Coronary artery (tissue), 2 donors: ENCODE measurements around the gene LEMD1.

Experiments
- DNase-seq: peaks from one replicate; pipeline ENCODE4 v3.0.0-alpha.2; 2017; ENCODE audit warnings: low spot score
- H3K27ac ChIP-seq, 2 donors: fragments of 200-600 bp; sonication (generic); one replicate each; pipeline ENCODE4 v1.5.1; 2016 to 2019
- H3K4me3 ChIP-seq: fragments of 200-600 bp; sonication (generic); 2 replicates; pipeline ENCODE4 v1.5.1; 2016; ENCODE audit warnings: mild to moderate bottlenecking, moderate library complexity
- TF ChIP-seq, protein P1 (sequence below): fragments of 200-600 bp; sonication (generic); IDR thresholded peaks from one replicate; pipeline ENCODE4 v1.5.1; 2019; ENCODE audit warnings: antibody characterized with exemption

LEMD1 gene

GRCh38 chr1:205353612-205354011, 68.2 kb downstream of the LEMD1 start:
- H3K27ac ChIP-seq, result no peak overlapping the region
- TF ChIP-seq, protein P1, sequence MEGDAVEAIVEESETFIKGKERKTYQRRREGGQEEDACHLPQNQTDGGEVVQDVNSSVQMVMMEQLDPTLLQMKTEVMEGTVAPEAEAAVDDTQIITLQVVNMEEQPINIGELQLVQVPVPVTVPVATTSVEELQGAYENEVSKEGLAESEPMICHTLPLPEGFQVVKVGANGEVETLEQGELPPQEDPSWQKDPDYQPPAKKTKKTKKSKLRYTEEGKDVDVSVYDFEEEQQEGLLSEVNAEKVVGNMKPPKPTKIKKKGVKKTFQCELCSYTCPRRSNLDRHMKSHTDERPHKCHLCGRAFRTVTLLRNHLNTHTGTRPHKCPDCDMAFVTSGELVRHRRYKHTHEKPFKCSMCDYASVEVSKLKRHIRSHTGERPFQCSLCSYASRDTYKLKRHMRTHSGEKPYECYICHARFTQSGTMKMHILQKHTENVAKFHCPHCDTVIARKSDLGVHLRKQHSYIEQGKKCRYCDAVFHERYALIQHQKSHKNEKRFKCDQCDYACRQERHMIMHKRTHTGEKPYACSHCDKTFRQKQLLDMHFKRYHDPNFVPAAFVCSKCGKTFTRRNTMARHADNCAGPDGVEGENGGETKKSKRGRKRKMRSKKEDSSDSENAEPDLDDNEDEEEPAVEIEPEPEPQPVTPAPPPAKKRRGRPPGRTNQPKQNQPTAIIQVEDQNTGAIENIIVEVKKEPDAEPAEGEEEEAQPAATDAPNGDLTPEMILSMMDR, result no peak

DNA sequence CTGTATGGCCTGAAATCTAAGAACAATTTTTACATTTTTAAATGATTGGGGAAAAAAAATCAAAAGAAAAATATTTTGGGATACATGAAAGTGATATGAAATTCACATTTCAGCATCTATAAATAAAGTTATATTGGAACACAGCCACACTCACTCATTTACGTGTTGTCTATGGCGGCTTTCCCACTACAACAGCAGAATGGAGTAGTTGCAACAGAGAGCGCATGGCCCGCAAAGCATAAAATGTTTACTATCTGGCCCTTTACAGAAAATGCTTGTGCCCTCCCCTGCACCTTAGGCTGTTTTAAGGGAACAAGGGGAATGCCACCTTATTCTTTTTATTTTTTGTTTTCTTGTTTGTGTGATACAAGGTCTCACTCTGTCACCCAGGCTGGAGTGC, 68.7 kb downstream of the LEMD1 start:
- DNase-seq, result no peak
- no peak overlapping the region for H3K4me3 ChIP-seq
- no peak overlapping the region for H3K27ac ChIP-seq
- TF ChIP-seq, protein P1, result no peak

More at GRCh38 chr1:205353612-205354011, 68.2 kb downstream of the LEMD1 start:
- no peak for DNase-seq
- no peak overlapping the region for H3K4me3 ChIP-seq

DNA sequence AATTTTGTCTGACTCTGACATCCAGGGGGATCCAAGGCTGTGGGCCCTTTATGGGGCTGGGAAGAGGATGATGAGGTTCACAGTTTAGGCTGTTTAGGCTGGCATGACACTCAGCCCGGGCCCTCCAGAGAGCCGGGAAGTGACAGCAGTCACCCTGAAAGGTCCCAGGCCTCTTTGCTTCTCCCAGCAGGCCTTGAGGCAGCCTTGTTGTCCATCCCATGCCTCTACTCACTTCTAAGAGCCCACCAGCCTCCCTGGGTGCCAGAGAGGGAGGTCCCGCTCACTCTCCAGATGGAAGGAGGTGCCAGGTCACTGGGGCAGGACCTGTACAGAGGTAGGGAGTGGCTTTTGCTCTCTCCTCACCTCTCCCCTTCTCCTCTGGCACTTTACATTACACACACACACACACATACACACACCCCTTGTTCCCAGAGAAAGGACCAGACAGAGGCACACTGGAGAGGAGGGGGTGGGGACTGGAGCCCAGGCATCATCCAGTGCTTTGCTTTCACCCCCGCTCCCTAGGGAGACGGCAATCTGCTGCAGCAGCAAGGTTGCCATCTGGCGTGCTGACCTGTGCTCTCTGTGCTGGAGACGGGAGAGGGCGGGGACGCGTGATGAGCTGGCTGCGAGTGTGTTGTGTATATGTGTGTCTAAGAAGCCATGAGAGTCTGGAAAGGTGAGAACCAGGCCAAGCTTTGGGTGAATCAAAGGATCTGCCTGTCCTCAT, 69.7 kb downstream of the LEMD1 start:
- Histone ChIP-seq H3K27ac (no peak overlapping the region), H3K4me3 (no peak overlapping the region)
- TF ChIP-seq, protein P1, result no peak
- no peak for DNase-seq

GRCh38 chr1:205350691-205351141, 71.1 kb downstream of the LEMD1 start:
- TF ChIP-seq, protein P1, result no peak
- DNase-seq, result no peak
- no peak overlapping the region for H3K4me3 ChIP-seq
- no peak overlapping the region for H3K27ac ChIP-seq

DNA sequence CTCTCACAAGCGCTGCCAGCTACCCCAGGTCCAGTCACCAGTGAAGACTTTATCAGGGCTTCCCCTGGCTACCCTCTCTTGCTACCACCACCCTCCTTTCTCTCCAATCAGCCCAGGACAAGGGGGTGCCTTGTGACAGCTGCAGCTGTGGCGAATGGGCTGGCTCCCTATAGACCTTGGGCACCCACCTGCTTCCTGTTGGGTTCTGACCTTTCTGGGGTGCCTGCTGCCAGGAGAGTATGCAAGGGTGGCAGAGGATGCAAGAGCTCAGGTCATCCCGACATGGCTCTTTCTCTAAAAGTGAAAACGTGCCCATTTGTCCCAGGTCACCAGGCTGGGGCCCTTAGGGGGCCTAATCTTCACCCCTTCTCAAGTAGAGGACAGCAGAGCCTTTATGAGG, 71.7 kb downstream of the LEMD1 start:
- DNase-seq, result no peak
- H3K27ac ChIP-seq, result no peak overlapping the region
- no peak overlapping the region for H3K4me3 ChIP-seq
- TF ChIP-seq, protein P1, result no peak

- no peak overlapping the region for H3K4me3 ChIP-seq
- TF ChIP-seq, protein P1, result no peak
- no peak overlapping the region for H3K27ac ChIP-seq
- no peak for DNase-seq
These were observed 73.0 kb downstream of the LEMD1 start for GRCh38 chr1:205348554-205349487.
